Stimulated activated CD4-positive, alpha-beta T cell treated with anti-CD3 and anti-CD28 coated beads, Interleukin-2, amount 100 ng/mL, for 24 hours (primary cell): Measurements from ENCODE around the gene COQ8A.
"Not testable (repeated sequence)": the region's sequence is repeated elsewhere in the genome, so short reads cannot be mapped to it uniquely, and the experiment has no call there.

ENCODE experiments used
- DNase-seq, 2 donors: peaks; one replicate each; pipeline ENCODE4 v3.0.0-alpha.2; 2020

Gene COQ8A

GRCh38 chr1:226929260-226930111, 10.6 kb upstream of the COQ8A start:
- DNase-seq = not testable (repeated sequence)

GRCh38 chr1:226934483-226935237, 5.4 kb upstream of the COQ8A start:
- no peak for DNase-seq

DNA sequence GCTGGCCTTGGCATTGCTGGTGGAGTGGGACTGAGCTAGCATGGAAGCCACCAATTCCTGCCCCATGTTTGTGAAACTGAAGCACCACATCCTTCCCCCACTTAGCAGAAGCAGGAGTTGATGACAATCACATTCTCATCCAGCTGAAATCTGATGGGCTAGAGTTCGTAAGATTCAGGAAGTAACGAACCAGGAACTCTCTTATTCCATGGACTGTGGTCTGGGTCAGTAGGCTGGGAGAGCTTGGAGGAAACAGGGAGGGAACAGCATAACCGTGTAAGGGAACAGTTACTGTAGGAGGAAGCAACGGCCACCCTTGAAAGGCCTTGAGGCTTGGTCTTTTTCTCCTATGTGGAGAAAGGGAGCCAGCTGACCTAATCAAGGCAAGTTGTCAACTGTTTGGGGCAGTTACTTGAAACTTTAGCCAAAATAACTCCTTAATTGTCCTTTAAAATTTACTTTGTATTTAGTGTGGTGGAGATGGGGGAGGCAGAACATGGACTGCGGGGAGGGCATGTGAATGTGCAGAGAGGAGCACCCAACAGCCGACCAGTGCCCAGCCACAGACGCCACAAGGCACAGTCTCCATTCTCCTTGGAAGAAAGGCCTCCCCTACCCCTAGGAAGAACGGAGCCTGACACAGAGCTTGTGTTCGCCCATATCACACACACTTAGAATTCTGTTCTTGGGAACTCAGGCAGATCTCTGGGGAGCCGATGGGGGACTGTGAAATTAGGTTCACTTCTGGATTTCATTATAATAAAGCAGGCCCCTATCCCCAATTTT, 2.0 kb upstream of the COQ8A start:
- no peak for DNase-seq

- DNase-seq = no peak
These were observed 1.1 kb upstream of the COQ8A start for GRCh38 chr1:226938903-226939437.

DNA sequence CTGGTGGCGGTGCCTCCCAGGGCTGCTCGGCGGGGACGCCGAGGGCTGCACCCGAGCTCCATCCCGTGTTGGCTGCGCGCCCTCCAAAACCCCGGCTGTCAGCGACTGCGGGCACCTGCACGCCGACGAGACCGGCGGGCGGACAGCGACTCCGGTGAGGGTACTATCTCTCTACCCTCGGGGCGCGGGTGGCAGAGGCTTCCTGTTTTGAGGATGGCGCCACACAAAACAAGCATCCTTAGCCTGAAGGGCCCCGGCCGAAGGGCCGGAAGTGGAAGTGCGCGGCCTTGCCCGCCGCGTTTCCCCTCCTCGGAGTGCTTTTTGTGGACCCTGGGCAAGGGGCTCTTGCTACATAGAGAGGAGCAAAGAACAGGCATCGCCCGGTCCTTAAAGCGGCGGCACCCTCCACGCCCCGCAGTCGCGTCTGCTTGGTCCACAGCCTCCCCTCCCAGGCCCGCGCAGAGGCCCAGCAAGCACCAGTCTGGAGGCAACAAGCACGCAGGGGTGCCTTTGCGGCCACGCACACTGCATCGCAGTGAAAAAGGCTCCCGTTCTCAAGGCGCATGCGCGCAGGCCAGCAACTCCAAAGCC, 561 bp upstream of the COQ8A start:
- peak in 1 of 2 donors; percentile 66 for DNase-seq

GRCh38 chr1:226940806-226941067, 643 bp downstream of the COQ8A start:
- DNase-seq = no peak

DNA sequence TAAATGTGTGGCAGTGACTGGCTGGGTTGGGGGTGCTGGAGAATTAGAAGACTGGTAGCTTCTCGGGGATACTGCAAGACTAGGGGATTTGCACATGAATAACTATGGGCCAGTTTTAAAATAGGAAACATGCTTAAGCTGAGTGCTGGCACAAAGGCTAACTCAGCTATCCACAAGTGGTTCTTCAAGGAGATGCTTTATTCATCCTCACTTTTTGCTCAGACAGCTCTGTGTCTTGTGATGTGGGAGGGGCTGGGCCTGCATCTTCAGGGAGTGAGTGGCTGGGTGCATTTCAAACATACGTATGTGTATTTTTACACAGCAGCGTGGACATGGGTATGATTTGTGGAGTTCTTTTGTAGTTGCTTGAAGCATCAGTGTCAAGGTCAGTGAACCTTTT, 2.3 kb downstream of the COQ8A start:
- no peak for DNase-seq

DNA sequence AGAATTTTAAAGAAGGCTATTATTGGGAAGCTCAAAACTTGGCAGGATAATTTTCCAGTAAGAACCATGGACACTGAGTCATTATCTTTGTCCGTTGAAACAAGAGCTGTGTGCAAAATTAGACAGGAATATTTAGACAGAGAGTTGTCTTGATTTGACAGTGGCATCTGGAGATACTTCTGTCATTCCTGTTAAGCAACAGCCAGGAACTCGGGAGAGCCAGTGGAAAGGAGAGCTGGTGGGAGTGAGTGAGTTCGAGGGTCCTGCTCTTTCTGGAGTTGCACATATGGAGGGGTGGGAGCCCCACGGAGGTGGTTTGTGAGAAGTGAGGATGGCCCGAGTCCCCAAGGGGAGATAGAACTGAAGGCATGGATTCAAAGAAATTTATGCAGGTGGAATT, 3.1 kb downstream of the COQ8A start:
- no peak for DNase-seq

DNA sequence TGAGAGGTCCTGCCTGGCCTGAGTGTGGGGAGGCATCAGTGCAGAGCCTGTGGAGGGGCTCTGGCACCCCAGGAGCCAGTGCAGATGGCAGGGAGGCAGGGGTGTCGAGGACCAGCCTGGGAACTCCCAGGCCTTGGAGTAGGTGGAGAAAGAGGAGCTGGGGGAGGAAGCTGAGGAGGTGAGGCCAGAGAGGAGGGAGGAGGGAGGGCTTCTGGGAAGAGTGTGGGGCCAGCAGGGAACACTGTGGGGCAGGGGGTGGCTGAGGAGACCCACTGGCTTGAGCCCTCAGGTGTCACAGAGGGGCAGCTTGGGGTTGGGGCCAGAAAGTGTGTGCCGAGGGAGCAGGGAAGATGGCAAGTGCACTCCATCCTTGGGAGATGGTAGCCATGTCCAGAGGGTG, 3.8 kb downstream of the COQ8A start:
- DNase-seq = no peak

DNA sequence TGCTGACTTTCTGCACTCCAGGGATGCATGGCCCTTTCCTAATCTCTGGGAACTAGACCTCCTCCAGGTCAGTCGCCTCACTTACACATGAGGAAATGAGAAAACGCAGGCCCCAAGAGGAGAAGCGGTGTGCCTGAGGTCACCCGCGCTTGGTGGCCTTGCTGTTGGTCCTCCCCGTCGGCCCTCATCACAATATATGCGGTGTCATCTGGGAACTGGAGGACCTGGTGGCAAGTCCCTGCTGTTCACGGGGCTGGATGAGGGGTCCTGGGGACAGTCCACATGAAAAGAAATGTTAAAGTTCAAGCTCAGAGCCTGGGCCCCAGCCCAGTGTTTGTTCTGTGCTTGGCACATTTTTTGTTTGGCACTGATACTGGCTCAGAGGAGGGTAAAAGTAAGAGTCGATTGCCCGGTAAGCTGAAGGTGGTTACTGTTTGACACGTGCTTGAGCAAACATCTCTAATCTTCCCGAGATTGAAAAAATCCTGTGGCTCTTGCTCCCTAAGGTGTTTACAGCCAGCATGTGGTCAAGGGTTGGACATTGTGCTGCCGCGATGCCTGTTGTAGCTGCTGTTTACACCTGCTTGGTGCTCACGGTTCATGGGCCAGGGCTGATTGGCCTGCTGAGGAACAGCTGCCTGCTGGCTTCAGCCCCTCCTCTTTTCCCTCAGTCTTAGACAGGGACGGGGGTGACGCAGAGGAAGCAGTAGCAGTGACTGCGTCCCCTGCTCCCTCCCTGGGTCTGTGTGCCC, 5.2 kb downstream of the COQ8A start:
- no peak for DNase-seq

DNA sequence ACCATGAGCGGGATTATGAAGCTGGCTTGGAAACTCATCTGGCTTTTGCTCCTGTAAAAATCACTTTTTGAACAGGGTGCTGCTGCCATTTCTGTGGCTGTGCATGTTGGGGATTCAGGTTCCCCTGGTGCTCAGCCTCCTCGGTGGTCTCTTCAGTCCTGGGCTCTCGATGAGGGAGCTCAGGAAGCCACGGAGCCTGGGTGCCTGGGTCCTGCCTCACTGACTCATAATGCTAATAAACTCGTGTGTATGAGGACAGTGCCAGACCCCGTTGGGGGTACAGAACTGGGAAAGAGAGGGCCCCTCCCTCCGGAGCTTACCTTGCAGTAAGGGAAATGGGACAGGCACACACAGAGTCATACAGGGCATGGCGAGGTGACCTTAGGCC, 5.8 kb downstream of the COQ8A start:
- DNase-seq = no peak

- DNase-seq = no peak
These were observed 6.2 kb downstream of the COQ8A start for GRCh38 chr1:226946285-226946684.

- no peak for DNase-seq
These were observed 6.7 kb downstream of the COQ8A start for GRCh38 chr1:226946841-226947240.

DNA sequence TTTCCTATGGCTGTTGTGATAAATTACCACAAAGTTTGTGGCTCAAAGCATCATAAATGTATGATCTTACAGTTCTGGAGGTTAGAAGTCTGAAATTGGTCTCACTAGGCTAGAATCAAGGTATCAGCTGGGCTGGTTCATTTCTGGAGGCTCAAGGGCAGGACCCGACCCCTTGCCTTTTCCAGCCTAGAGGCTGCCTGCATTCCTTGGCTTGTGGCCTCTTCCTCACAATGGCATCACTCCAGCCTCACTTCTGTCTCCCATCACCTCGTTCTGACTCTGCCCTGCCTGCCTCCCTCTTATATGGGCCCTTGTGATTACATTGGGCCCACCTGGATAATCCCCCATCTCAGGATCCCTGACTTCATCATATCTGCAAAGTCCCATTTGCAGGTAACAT, 8.0 kb downstream of the COQ8A start:
- no peak for DNase-seq

GRCh38 chr1:226948480-226948879, 8.4 kb downstream of the COQ8A start:
- DNase-seq = no peak

GRCh38 chr1:226948996-226949395, 8.9 kb downstream of the COQ8A start:
- no peak for DNase-seq

- DNase-seq = no peak
These were observed 9.3 kb downstream of the COQ8A start for GRCh38 chr1:226949401-226949800.

DNA sequence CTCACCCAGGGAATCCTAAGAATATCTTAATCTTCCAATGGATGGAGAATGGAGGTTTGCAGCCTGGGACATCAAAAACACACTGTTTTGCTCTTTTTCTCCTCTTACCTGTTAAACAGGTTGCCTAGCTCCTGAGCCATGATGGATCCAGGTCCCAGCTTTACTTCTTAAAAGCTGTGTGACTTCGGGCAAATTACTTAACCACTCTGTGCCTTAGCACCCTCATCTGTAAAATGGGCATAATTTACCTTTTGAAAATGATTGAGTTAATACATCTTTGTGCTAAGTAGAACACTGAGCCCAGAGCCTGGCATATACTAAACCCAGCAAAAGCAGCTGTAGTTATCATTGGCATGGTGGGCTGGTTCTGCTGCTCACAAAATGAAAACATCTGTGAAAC, 10.2 kb downstream of the COQ8A start:
- no peak for DNase-seq

DNA sequence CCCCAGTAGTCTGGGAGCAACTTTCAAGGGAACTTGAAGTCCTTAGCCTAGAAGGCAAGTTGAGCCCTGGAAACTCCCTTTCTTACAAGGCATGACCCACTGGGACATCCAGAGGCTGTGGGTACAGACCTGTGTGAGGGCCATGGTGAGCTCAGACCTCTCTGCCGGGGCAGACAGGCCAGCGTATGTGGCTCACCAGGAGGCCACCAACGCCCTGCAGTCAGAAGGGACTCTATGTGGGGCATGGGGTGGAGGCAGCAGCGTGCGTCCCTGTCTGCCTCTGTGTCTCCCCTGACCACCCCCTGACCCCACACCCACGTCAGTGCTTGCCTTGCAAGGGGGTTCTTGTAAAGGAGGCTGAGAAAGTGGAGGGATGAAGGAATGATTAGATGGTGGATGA, 10.8 kb downstream of the COQ8A start:
- no peak for DNase-seq

GRCh38 chr1:226951286-226952117, 11.4 kb downstream of the COQ8A start:
- DNase-seq = no peak

DNA sequence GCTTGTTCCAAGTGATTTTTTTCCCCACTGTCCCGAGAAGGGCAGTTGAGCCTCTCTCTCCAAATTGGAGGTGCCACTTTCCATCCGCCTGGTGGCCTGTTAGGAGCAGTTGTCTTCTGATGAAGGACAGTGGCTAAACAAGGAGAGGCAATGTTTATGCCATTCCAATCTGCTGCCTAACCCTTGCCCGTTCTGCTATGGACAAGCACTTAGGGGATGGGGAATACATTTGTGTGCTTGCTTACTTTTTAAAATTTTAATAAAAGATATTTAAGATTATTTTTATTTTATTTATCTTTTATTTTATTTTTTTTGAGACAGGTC, 12.0 kb downstream of the COQ8A start:
- DNase-seq = no peak
